NB4 (cell line): Measurements from ENCODE around the gene FTO.

Experiments used
- DNase-seq: peaks from one replicate; pipeline ENCODE4 v3.0.0; 2010; ENCODE audit warnings: low read depth
- H3K4me3 ChIP-seq: one replicate; pipeline ENCODE4 v1.5.1; 2011; ENCODE audit warnings: mild to moderate bottlenecking, low read depth, low read length, moderate library complexity
- MAX ChIP-seq: IDR thresholded peaks from 2 replicates; pipeline ENCODE4 v1.6.1; 2011; ENCODE audit warnings: low read depth, low read length
- MYC ChIP-seq: IDR thresholded peaks from 2 replicates; pipeline ENCODE4 v1.6.1; 2011; ENCODE audit warnings: low read depth, low read length
- POLR2A ChIP-seq: IDR thresholded peaks from 2 replicates; pipeline ENCODE4 v1.6.1; 2011; ENCODE audit warnings: mild to moderate bottlenecking; ENCODE audit not compliant: insufficient read length; ENCODE audit errors: extremely low read depth
- TF ChIP-seq, protein P1 (sequence below): IDR thresholded peaks from one replicate; pipeline ENCODE4 v1.5.1; 2012; ENCODE audit warnings: low read depth, low read length

Gene FTO

DNA sequence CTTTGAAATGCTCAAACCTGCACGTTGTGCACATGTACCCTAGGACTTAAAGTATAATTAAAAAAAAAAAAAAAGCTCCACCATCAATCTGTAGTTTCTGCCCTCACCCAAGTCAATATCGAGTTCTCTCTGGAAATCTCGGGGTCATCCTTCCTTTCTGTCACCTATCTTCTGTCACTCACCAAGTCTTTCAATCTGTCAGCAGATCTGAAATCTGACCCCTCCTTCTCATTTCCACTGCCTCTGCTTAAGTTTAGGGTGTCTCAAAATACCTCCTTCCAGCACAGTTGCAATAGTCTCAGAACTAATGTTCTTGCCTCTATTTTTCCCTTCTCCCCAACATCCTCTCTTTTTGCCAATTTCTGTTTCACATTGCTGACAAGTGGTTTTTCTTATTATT lies 32.3 kb downstream of the FTO start:
- TF ChIP-seq MAX (no peak), MYC (no peak)

DNA sequence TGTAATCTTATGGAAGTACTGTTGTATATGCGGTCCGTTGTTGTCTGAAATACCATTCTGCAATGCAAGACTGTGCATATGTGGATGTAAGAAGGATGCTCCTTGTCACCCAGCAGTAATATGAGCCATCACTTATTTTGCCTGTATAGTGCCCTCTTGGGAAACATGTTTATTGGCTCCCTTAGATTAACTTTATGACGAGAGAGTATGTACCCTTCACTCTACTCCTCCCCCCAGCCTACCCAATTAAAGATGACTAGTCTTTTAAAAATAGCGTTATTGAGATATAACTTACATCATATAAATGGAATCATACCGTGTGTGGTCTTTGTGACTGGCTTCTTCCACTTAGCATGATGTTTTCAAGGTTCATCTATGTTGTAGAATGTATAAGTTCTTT lies 33.6 kb downstream of the FTO start:
- H3K4me3 ChIP-seq = no peak overlapping the region
- TF ChIP-seq MAX = no peak
- TF ChIP-seq, protein P1, sequence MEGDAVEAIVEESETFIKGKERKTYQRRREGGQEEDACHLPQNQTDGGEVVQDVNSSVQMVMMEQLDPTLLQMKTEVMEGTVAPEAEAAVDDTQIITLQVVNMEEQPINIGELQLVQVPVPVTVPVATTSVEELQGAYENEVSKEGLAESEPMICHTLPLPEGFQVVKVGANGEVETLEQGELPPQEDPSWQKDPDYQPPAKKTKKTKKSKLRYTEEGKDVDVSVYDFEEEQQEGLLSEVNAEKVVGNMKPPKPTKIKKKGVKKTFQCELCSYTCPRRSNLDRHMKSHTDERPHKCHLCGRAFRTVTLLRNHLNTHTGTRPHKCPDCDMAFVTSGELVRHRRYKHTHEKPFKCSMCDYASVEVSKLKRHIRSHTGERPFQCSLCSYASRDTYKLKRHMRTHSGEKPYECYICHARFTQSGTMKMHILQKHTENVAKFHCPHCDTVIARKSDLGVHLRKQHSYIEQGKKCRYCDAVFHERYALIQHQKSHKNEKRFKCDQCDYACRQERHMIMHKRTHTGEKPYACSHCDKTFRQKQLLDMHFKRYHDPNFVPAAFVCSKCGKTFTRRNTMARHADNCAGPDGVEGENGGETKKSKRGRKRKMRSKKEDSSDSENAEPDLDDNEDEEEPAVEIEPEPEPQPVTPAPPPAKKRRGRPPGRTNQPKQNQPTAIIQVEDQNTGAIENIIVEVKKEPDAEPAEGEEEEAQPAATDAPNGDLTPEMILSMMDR = no peak
- TF ChIP-seq MYC = no peak
- no peak for TF ChIP-seq POLR2A
- DNase-seq = no peak

More for the DNA sequence above, 32.3 kb downstream of the FTO start:
- no peak overlapping the region for H3K4me3 ChIP-seq
- DNase-seq = no peak

DNA sequence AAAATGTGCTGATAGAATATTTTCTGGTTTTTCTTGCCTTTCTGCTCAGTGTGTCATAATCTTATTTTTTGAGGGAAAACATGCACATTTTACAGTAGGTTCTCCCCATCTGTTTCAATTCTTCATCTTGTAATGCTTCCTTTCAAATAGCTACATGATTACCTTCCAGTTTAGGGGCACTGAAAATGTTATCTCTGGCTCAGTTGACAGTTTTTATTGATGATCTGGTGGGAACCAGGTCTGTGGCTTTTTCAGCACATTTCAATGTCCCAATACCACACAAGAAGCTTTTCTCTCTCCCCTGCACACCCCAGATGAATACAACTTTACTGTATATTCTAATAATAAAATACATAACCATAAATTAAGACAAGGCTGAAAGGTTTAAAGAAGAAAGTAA lies 36.5 kb downstream of the FTO start:
- TF ChIP-seq POLR2A (no peak), MAX (no peak), MYC (no peak)
- TF ChIP-seq, protein P1 = no peak
- no peak overlapping the region for H3K4me3 ChIP-seq
- no peak for DNase-seq

GRCh38 chr16:53740933-53741531 lies 37.1 kb downstream of the FTO start:
- no peak overlapping the region for H3K4me3 ChIP-seq
- no peak for DNase-seq
- TF ChIP-seq MYC (no peak), MAX (no peak), POLR2A (no peak)
- TF ChIP-seq, protein P1 = no peak

DNA sequence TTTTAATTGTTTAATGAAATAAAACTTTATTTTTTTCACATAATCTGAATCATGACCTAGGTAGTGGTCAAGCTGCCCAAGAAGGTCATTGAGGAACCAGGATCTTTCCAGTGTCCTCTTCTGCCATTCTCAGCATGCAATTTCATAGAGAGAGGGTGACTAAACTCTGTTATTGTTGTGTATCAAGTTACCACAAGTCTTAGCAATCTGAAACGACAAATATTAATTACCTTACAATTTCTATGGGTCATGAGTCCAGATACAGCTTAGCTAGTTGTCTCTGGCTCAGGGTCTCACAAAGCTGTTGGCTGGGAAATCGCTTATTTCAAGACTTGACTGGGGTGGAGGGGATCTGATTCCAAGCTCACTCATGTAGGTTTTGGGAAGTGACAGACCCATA lies 37.6 kb downstream of the FTO start:
- H3K4me3 ChIP-seq = no peak overlapping the region
- TF ChIP-seq MYC (no peak), MAX (no peak), POLR2A (no peak)
- TF ChIP-seq, protein P1 = no peak
- DNase-seq = no peak

- no peak for TF ChIP-seq MAX
- TF ChIP-seq, protein P1 = peak; percentile 86
- TF ChIP-seq POLR2A = no peak
- no peak for TF ChIP-seq MYC
- no peak overlapping the region for H3K4me3 ChIP-seq
- peak; percentile 71 for DNase-seq
These were observed 39.2 kb downstream of the FTO start for GRCh38 chr16:53743149-53743566.
